Panc1 (cell line): ENCODE results near the gene FAM184B.

Experiments
- CTCF ChIP-seq: fragments of 450-650 bp; IDR thresholded peaks from 2 replicates; pipeline ENCODE4 v1.5.1; 2017; ENCODE audit warnings: mild to moderate bottlenecking
- REST ChIP-seq, 2 experiments: IDR thresholded peaks; 2 replicates each; pipeline ENCODE4 v1.6.1; 2011 to 2012; ENCODE audit warnings: low read depth in 2 of 2, control low read depth in 1 of 2, low read length in 1 of 2, mild to moderate bottlenecking in 1 of 2, moderate library complexity in 1 of 2; ENCODE audit not compliant: insufficient read depth in 1 of 2

GRCh38 chr4:17584521-17585213 is 196.8 kb downstream of the FAM184B start:
- TF ChIP-seq CTCF: no peak
- TF ChIP-seq REST (IDR thresholded peaks at IDR 0.05; ENCODE audit: insufficient read depth in 1 of 2, low read depth in 2 of 2, low read length in 1 of 2): no peak
